HG03378 (cell line): Measurements from ENCODE around the gene IL4I1.
"Not testable (repeated sequence)": the region's sequence is repeated elsewhere in the genome, so short reads cannot be mapped to it uniquely, and the experiment has no call there.

ENCODE experiments used
- ATAC-seq: cut with Tn5 transposase; IDR thresholded peaks from one replicate; pipeline ENCODE4 v1.9.1; 2021; ENCODE audit warnings: mild to moderate bottlenecking, moderate library complexity; ENCODE audit not compliant: unreplicated experiment

The IL4I1 gene

GRCh38 chr19:49924881-49925210 is 28.2 kb upstream of the IL4I1 start:
- ATAC-seq: not testable (repeated sequence)

DNA sequence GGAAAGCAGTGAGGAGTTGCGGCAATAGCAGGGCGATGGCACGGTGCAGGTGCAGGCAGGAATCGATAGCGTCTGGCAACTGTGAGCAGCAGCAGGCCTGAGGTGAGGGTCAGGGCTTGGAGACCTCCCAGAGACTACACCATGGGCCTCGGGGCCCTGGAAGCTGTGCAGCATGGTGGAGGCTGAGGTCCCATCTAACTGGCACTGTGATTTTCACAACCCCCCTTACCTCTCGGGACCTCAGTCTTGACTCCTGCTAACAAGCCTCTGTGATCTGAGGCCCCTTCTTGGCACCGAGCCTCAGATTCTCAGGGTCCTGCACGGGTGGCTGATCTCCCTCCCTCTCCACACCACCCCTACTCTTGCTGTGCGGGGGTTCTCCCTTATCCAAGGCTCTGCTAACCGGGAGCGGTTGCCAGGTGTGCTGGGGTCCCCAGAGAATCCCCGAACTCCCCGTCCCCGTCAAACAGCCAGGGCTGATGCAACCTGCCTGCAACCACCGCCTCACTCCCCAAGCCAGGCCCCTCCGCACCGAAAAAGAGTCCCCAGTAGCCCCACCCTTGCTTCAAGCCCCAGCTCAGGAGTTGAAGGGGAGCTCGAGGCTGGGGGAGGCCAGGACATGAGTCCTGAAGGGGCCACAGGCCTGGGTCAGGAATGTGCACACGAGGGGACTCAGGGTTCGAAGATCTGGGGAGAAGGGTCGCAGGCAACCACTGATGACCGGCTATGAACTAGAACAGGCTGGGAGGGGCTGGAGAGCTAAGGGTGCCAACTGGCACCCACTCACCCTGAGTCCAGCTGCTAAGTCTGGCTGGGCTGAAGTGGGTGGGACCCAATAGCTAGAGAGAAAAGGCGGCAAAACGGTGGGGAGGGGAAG is 27.6 kb upstream of the IL4I1 start:
- no peak for ATAC-seq

DNA sequence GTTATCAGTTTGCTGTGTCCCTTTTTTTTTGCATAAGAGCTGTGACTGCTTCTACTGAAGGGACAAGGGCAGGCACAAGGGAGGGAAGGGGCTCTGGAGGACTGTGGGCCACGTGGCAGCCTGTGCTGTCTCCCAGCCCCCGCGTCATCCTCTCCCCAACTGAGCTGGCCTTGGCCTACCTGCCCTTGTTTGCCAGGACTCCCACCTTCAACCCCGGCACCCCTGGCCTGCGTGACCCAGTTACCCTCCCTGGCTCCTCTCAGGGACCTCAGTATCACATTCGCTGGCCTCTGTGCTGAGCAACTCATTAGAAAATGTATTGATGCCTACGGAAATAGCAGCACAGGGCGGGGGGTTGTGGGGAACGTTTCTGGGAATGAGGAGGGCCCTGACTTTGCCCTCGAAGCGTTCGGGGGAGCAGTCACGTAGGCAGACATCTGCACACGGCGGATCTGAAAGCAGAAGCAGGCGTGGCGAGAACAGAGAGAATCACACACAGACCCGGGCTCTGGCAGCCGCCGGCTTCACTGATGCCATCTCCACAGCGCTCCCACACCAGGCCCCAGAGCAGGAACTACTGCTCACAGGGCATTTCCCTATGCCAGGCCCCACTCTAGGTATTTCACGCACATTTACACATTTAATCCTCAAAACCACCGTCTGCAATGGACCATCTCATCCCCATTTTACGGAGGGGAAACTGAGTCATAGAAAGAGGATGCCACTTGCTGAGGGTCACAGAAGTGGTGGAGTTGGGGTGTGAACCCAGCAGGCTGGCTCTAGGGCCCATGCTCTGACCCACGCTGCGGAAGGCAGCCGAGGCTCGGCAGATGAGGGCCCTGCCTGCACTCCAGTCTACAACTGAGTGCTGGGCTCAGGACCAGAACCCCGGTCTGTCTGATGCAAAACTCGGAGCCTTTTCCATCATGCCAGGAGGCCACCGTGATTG is 26.6 kb upstream of the IL4I1 start:
- no peak for ATAC-seq

DNA sequence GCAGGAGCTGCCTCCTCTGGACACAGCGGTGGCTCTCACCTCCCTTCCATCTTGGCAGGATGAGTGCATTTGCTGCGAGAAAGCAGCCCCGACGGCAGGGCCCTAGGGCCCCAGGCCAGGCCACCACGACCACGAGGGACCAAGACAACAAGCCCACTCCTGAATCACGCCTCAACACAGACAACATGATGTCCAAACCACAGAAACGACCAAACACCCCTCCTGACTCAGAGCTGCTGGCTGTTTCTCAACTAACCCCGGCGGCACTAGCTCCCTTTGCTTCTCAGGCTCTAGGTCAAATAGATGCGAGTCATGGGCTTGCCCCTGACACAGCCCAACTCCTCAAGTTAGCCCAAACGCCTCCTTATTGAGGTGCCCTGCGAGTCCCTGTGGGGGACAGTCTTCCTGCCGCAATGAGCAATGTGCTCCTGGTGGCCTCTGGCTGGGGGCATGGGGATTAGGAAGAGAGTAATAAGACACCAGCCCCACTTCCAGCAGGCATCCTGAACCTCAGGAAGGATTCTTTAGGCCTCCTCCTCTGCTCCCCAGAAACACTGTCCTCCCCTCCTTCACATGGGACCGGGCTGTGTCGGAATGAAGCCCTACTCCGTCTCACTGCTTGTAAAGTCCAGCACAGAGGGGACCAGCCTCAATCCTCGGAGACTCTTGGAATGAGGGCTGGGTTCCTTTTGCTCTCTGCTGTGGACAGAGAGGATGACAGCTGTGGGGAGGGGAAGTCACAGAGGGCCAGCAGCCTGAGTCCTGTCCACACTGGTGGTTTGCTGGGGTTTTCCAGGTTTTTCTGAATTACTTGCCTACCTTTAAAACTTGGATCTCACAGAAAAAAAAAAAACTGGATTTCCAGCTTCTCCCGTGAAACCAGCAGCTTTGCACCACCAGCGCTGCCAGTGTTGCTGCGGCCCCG is 25.4 kb upstream of the IL4I1 start:
- ATAC-seq: no peak

- ATAC-seq: no peak
Measured at GRCh38 chr19:49920624-49921363, 24.1 kb upstream of the IL4I1 start.

- no peak for ATAC-seq
Measured at GRCh38 chr19:49918089-49918488, 21.4 kb upstream of the IL4I1 start.

DNA sequence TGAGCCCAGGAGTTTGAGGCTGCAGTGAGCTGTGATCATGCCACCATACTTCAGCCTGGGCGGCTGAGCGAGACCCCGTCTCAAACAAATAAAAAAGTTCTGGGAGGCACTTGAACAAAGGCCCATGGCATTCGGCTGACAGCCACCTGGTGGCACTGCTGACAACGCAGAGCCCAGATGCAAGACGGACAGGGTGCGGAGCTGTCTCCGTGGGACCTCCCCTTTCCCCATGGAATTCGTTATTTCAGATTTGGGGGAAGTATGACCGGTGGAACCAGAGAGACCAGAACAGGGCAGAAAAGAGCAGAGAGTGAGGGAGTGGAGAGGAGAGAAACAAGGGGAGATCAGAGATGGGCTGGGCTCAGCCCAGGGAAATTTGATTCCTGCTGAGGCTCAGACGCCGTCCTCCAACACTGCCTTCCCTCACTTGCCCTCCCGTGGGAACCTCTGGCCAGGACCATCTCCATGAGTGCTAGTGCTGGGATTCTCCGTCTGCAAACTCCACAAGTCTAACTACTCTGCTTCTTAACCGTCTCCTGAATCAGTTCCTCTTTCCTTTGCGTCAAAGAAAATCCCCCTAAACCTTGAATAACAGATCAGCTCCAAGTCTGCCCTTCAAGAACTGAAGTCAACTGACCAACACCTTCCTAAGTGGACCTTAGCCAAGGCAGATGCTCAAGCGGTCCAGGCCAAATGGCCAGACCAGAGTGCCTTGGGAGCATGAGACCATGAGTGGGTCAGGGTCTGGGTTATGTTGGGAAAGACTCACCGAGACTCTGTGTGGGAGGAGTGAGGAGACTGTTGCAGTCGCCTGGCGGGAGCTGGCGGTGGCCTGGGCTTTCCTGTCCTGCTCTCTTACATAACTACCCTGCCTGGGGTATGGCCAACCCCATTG is 20.4 kb upstream of the IL4I1 start:
- no peak for ATAC-seq

DNA sequence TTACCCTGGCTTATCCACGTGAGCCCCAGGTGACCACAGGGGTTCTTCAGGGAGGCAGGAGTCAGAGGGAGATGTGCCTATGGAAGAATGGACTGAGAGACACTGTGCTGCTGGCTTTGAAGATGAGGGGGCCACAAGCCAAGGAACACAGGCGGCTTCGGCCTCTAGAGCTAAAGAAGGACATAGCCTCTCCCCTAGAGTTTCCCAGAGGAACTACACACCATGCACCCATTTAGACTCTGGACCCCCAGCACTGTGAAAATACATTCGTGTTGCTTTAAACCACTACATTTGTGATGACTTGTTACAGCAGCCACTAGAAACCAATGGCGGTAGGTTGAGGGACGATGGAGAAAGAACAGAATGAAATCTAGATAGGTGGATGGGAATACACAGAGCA is 18.6 kb upstream of the IL4I1 start:
- ATAC-seq: no peak

GRCh38 chr19:49913720-49914119 is 17.0 kb upstream of the IL4I1 start:
- ATAC-seq: no peak

DNA sequence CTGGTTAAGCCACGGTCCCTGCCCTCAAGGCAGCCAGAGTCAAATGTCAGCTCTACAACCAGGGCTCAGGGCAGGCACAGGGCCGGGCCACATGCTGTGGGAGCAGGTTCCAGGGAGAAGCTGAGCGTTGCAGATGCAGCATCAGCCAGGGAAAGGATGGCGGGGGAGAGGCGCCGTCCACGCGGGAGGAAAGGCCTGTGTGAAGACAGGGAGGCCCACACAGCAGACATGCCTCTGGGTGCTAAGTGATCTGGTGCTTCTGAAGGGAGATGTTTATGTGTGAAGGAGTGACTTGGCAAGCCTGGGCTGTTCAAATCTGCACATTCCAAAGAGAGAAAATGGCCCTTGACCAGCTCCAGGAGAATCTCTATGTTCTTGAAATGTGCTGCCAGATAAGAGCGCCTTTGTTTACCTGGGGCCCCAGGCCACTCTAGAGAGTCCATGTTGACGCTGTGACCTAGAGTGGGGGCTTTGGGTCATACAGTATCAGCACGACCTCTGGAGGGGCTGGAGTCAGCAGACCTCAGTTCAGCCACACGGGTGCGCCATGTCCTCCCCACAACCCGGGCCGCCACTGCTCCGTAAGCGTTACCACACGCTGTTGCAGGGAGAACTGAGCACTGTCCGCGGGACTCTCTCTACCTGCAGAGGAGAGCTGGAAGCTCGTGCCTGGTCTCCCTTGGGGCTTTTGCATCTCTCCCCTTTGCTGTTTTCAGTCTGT is 16.4 kb upstream of the IL4I1 start:
- ATAC-seq: no peak

- ATAC-seq: no peak
Measured at GRCh38 chr19:49911381-49912145, 14.9 kb upstream of the IL4I1 start.

- no peak for ATAC-seq
Measured at GRCh38 chr19:49910179-49910578, 13.5 kb upstream of the IL4I1 start.

DNA sequence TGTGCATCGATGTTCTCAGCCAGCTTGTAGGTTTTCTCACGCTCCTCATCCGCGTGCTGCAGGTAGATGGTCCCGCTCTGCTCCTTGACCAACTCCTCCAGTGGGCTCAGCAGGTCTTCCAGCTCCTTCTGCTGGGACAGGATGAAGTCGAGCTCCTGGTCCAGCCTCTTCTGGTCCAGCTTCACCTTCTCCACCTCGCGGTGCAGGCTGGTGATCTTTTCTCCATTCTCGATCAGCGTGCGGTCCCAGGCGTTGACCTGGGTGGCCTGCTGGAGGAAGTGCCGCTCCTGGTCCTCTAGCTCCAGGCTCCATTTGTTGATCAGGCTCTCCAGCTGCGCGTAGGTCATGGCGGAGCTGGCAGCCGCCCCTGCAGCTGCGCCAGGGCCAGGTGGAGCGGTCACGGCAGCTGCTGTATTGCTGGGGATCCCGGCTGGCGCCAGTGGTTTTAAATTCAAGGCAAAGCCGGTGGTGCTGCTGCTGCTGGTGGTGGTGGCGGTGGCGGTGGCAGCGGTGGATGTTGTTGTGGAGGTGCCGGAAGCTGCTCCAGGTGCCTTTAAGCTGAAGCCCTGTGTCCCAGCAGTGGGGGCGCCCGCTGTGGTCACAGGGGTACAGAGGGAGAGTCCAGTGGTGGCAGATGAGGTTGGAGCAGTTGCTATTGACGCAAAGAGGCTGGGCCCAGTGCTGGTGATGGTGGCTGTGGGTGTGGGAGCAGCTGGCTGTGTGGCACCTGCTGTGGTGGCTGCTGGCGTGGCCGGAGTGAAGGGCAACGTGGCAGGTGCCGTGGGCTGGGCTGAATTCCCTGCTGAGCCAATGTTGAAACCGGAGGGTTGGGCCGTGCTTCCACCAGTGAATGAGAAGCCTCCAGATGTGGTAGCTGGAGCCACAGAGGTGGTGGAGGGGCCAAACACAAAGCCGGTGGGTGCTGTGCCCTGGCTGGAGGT is 12.1 kb upstream of the IL4I1 start:
- ATAC-seq: no peak

DNA sequence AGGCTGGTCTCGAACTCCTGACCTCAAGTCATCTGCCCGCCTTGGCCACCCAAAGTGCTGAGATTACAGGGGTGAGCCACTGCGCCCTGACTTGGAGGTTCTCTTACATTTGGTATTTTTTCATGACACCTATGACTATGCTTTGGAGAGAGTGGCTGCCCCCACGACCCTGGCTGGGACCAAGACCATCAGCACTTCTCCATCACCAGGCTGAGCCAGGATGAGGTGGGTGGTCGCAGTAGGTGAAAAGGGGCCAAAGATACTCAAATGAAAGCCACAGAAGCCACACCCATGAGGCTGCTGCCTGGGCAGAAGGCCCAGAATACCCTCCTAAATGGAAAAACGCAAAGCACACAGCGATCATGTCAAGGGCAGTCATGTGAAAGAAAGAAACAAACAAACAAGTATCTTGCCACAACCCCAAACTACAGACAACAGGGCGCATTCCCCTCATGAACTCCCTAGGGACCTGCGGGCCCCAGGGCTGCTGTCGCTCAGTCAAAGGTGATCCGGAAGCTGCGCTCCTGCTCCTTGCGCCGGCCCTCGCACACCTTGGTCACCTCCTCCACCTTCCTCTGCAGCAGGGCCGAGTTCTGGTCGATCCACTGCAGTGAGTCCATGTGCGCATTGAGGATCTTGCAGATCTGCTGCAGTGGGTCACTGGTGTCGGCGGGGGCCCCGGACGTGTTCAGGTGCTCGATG is 11.2 kb upstream of the IL4I1 start:
- ATAC-seq: no peak

DNA sequence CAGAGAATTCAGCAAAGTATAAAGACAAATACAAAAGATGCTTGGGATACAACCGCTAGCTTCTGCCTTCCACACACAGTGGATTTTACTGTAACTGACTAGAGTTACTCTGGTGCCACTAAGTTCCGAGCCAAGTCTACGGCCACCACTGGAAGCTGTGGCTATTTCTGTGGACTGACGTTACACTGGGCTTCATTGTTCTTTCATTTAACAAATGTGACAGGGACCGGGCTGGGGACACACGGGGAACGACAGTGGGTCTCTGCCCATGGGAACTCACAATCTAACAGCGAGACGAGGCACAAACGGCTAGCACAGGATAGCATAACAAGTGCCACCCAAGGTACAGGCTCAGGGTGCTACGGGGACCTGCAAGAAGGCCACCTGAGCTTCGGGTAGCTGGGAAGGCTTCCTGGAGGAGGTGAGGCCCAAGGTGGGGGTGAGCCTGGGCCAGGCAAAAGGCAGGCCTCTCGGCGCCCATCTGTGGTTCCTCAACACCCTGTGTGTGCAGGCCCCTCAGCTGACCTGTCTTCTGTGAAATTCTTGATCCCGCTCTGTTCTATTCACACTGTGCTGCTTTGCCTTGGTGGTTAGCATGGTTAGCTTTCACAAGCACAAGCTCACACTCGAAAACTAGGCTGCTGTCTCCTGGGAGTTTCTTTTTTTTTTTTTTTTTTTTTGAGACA is 10.3 kb upstream of the IL4I1 start:
- no peak for ATAC-seq

DNA sequence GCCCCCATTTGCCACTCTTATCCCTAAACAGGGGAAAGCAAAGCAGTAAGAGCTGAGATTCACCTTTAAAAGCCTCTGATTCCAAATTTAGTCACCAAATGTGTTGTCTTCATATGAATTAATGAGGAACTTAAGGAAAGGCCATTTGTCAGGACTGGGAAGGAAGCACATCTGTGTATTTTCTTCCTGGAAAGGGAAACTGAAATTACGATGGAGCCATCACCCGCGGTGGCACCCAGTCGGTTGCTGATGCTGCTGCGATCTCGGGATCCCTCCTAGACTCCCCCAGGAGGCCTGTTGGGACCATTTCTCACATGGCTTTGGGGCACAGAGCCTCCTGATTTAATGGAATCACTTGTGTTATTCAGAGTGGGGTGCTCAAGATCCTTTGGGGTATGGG is 7.4 kb upstream of the IL4I1 start:
- ATAC-seq: no peak
